Endodermal cell (in vitro differentiated cells): Measurements from ENCODE around the gene WNK2. TPM values are rescaled to one million over a fixed set of nuclear protein-coding genes. Genes with fewer than 3 reads are reported as not detected.
"Not testable (repeated sequence)": the region's sequence is repeated elsewhere in the genome, so short reads cannot be mapped to it uniquely, and the experiment has no call there.

Source experiments
- DNase-seq: peaks from one replicate; pipeline ENCODE4 v3.0.0-alpha.2; 2017
- H3K27ac ChIP-seq: 2 replicates; pipeline ENCODE4 v1.5.1; 2013; ENCODE audit warnings: mild to moderate bottlenecking, low read depth, low read length, moderate library complexity
- H3K27me3 ChIP-seq: 2 replicates; pipeline ENCODE4 v1.6.1; 2013; ENCODE audit warnings: mild to moderate bottlenecking, low read length, moderate library complexity; ENCODE audit not compliant: insufficient read depth, control insufficient read depth, poor library complexity, severe bottlenecking
- H3K36me3 ChIP-seq: 2 replicates; pipeline ENCODE4 v1.7.0; 2013; ENCODE audit warnings: mild to moderate bottlenecking, low read length, moderate library complexity; ENCODE audit not compliant: control insufficient read depth, insufficient read depth
- H3K4me1 ChIP-seq: one replicate; pipeline ENCODE4 v1.7.0; 2013; ENCODE audit warnings: low read length; ENCODE audit not compliant: control insufficient read depth, insufficient read depth
- H3K4me3 ChIP-seq: 2 replicates; pipeline ENCODE4 v1.5.1; 2013; ENCODE audit warnings: mild to moderate bottlenecking, low read length, moderate library complexity
- H3K9ac ChIP-seq: 2 replicates; pipeline ENCODE4 v1.6.1; 2013; ENCODE audit warnings: mild to moderate bottlenecking, low read length, moderate library complexity; ENCODE audit not compliant: poor library complexity, severe bottlenecking; ENCODE audit errors: extremely low read depth
- H3K9me3 ChIP-seq: 2 replicates; pipeline ENCODE4 v1.6.1; 2013; ENCODE audit warnings: mild to moderate bottlenecking, low read length, moderate library complexity; ENCODE audit not compliant: control insufficient read depth
- H3K27ac Mint-ChIP-seq: 2 replicates; pipeline ENCODE4 v1.8.0; 2020; ENCODE audit warnings: mixed read lengths
- H3K27me3 Mint-ChIP-seq: 2 replicates; pipeline ENCODE4 v1.8.0; 2021; ENCODE audit warnings: mild to moderate bottlenecking, mixed read lengths; ENCODE audit not compliant: insufficient read depth
- H3K36me3 Mint-ChIP-seq: 2 replicates; pipeline ENCODE4 v1.8.0; 2020; ENCODE audit warnings: low read depth, mixed read lengths
- H3K4me1 Mint-ChIP-seq: 2 replicates; pipeline ENCODE4 v1.8.0; 2020; ENCODE audit warnings: mixed read lengths
- H3K4me3 Mint-ChIP-seq: 2 replicates; pipeline ENCODE4 v1.8.0; 2020; ENCODE audit warnings: mild to moderate bottlenecking, moderate library complexity, mixed read lengths
- H3K9me3 Mint-ChIP-seq: 2 replicates; pipeline ENCODE4 v1.8.0; 2020; ENCODE audit warnings: mild to moderate bottlenecking, mixed read lengths
- WGBS, 2 experiments: methylation state at CpG; one replicate each; pipeline versions ENCODE4 v1.1.5 to v1.1.7; 2013; ENCODE audit warnings: missing lambda C conversion rate in 2 of 2, mixed read lengths in 1 of 2; ENCODE audit not compliant: insufficient coverage in 1 of 2, insufficient read length in 1 of 2; 5-methylcytosine and 5-hydroxymethylcytosine counted together
- total RNA-seq, 2 donors: library from RNA; stranded (reverse); fragmentation: NEBNext Ultra II Directional in 1 of 2; extraction: Animal tissue kit (Norgen Biotek cat#: 25700) in 1 of 2; gene quantifications; 2 replicates in 1 of 2; 3 replicates in 1 of 2; pipeline ENCODE4 v1.2.1, GENCODE V29; 2021
- TF ChIP-seq, protein P1 (sequence below): fragments of 200-600 bp; sonication (generic); conservative IDR thresholded peaks from 2 replicates; pipeline ENCODE4 v1.5.0; 2021; ENCODE audit warnings: antibody characterized with exemption, mild to moderate bottlenecking

Gene WNK2
- total RNA-seq, 2 donors from 2014 or later: 46.1 to 48.8 TPM

DNA sequence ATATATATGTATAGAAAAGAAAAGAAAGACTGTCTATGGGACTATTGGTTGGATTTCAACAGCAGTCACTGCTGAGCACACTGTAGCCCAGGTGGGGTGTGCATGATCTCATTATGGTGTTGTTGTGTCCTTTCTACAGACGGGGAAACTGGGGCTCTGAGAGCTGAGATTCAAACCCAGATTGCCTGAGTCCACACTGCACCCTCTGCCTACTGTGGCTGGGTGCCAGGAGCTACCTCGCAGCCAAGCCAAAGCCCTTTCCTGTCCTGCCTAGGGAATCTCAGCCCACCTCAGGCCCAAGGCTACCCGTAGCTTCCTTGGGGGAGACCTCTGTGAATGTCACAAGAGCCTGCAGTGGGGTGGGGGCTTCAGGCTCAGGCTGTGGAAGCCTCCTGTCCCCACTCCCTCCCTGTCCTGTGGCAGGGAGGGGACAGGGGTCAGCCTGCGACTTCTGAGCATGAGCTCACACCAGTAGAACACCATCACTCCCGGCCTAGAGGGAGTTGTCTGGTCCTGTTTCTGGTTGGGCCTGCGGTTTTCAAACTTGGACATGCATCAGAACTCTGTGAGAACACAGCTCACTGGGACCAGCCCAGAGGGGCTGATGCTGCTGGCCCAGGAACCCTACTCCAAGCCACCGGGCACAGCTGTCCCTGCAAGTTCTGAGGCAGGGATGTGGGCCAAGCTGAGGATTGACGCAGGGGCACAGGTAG lies 42.0 kb upstream of the WNK2 start:
- Histone ChIP-seq H3K9ac (no peak overlapping the region), H3K27me3 (no peaks in the 10 kb centered on the region), H3K9me3 (no peaks in the 10 kb centered on the region), H3K27ac (no peak overlapping the region), H3K36me3 (no peaks in the 10 kb centered on the region), H3K4me3 (no peak overlapping the region), H3K4me1 (no peaks in the 10 kb centered on the region)
- no peaks in the 10 kb centered on the region for H3K36me3 Mint-ChIP-seq
- H3K27me3 Mint-ChIP-seq: no peaks in the 10 kb centered on the region
- TF ChIP-seq, protein P1, sequence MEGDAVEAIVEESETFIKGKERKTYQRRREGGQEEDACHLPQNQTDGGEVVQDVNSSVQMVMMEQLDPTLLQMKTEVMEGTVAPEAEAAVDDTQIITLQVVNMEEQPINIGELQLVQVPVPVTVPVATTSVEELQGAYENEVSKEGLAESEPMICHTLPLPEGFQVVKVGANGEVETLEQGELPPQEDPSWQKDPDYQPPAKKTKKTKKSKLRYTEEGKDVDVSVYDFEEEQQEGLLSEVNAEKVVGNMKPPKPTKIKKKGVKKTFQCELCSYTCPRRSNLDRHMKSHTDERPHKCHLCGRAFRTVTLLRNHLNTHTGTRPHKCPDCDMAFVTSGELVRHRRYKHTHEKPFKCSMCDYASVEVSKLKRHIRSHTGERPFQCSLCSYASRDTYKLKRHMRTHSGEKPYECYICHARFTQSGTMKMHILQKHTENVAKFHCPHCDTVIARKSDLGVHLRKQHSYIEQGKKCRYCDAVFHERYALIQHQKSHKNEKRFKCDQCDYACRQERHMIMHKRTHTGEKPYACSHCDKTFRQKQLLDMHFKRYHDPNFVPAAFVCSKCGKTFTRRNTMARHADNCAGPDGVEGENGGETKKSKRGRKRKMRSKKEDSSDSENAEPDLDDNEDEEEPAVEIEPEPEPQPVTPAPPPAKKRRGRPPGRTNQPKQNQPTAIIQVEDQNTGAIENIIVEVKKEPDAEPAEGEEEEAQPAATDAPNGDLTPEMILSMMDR: no peak
- WGBS, 2 experiments: 89 to 100% methylated on average over 4 to 8 of the region's 8 CpGs
- H3K27ac Mint-ChIP-seq: no peak overlapping the region
- peaks cover 1% of the 10 kb centered on the region for H3K4me1 Mint-ChIP-seq
- H3K9me3 Mint-ChIP-seq: peaks cover 2% of the 10 kb centered on the region
- DNase-seq: no peak
- no peak overlapping the region for H3K4me3 Mint-ChIP-seq

DNA sequence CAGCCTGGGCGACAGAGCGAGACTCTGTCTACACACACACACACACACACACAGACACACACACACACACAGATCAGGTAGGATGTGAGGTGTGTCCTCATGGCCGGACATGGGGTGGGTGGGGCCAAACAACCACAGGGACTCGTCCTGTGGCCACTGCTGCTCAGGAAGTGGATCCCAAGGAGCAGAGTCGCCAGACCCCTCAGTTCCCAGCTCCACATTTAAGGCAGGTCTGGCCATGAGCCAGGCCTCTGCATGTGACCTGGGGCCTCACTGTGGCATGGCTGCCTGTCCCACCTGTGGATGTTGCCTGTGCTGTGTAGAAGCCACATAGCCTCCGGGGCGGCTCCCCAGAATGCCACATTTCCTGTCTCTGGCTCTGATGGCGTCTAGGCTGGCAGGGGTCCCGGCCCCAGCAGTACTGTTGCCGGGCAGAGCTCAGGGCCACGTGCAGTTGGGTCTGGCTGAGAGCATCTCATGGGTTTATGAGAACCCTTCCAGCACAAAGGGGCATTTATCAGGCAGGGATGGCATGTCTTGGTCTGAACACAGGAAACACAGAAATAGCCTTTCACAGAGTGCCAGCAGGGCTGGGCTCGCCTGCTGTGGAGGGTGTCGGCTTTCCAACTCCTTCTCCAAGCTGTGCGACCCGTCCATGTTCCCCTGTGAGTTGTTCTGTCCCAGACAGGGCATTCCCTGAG lies 40.0 kb upstream of the WNK2 start:
- Mint-ChIP-seq H3K4me1 (peaks cover 1% of the 10 kb centered on the region), H3K9me3 (peaks cover 4% of the 10 kb centered on the region), H3K27ac (no peak overlapping the region), H3K27me3 (no peaks in the 10 kb centered on the region), H3K4me3 (no peak overlapping the region), H3K36me3 (no peaks in the 10 kb centered on the region)
- TF ChIP-seq, protein P1: no peak
- Histone ChIP-seq H3K9ac (no peak overlapping the region), H3K27ac (no peak overlapping the region), H3K36me3 (no peaks in the 10 kb centered on the region), H3K4me1 (no peaks in the 10 kb centered on the region), H3K4me3 (no peak overlapping the region), H3K9me3 (no peaks in the 10 kb centered on the region), H3K27me3 (no peaks in the 10 kb centered on the region)
- DNase-seq: no peak
- WGBS, 2 experiments: 83 to 89% methylated on average over 8 to 13 of the region's 15 CpGs

DNA sequence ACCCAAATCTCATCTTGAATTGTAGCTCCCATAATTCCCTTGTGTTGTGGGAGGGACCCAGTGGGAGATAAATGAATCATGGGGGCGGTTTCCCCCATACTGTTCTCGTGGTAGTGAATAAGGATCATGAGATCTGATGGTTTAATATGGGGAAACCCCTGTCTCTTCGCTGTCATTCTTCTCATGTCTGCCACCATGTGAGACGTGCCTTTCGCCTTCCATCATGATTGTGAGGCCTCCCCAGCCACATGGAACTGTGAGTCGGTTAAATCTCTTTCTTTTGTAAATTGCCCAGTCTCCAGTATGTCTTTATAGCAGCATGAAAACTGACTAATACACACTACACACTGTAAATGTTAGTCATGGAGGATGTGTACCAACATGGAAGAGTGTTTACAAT lies 37.2 kb upstream of the WNK2 start:
- H3K36me3 Mint-ChIP-seq, H3K9me3 Mint-ChIP-seq, H3K27me3 ChIP-seq, H3K4me3 Mint-ChIP-seq, DNase-seq, H3K9me3 ChIP-seq, H3K4me3 ChIP-seq, H3K36me3 ChIP-seq, H3K9ac ChIP-seq, H3K27ac Mint-ChIP-seq, H3K27ac ChIP-seq, H3K4me1 Mint-ChIP-seq, H3K27me3 Mint-ChIP-seq, H3K4me1 ChIP-seq: not testable (repeated sequence)
- 89 to 90% methylated on average over 2 to 6 of the region's 6 CpGs for WGBS, 2 experiments
